ENCODE results near the gene FEM1B. TPM values are rescaled to one million over a fixed set of nuclear protein-coding genes. Genes with fewer than 3 reads are reported as not detected.

Gene FEM1B
- total RNA-seq, 4 donors from 2014 or later, result 53.1 to 71.5 (median 56.5) TPM

DNA sequence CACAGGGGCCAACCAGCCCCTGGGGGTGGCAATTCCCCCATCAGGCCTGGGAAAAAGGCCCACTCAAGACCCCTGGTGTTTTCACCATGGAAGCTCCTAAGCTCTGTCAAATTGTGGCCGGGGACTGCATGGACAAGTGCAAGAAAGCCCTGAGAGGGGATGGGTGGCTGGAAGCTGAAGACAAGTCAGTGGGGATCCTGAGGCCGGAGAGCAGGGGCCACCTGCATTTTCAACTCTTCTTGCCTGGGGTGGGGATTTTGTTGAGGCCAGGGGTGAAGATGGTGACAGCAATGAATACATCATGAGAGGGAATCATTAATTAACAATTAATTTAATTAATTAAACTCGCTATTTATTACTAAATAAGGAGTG, 33.9 kb downstream of the FEM1B start:
- no peak overlapping the region for H3K27ac ChIP-seq (replicated peaks in 1 of 4)
- WGBS, result 90% methylated on average over 3 of the region's 3 CpGs
- peaks cover 0 to 4% (median 0%) of the 10 kb centered on the region in 4 donors for H3K36me3 ChIP-seq
- DNase-seq (ENCODE audit: extremely low spot score), result peak; percentile 82
- peaks cover 0 to 25% (median 0%) of the 10 kb centered on the region in 4 donors for H3K27me3 ChIP-seq
- TF ChIP-seq POLR2A (IDR thresholded peaks at IDR 0.05; ENCODE audit: low read depth), result no peak
- TF ChIP-seq, protein P1, sequence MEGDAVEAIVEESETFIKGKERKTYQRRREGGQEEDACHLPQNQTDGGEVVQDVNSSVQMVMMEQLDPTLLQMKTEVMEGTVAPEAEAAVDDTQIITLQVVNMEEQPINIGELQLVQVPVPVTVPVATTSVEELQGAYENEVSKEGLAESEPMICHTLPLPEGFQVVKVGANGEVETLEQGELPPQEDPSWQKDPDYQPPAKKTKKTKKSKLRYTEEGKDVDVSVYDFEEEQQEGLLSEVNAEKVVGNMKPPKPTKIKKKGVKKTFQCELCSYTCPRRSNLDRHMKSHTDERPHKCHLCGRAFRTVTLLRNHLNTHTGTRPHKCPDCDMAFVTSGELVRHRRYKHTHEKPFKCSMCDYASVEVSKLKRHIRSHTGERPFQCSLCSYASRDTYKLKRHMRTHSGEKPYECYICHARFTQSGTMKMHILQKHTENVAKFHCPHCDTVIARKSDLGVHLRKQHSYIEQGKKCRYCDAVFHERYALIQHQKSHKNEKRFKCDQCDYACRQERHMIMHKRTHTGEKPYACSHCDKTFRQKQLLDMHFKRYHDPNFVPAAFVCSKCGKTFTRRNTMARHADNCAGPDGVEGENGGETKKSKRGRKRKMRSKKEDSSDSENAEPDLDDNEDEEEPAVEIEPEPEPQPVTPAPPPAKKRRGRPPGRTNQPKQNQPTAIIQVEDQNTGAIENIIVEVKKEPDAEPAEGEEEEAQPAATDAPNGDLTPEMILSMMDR (IDR thresholded peaks at IDR 0.05), result no peak
- no peak for TF ChIP-seq POLR2AphosphoS5 (IDR thresholded peaks at IDR 0.05)
- TF ChIP-seq EP300 (IDR thresholded peaks at IDR 0.05), result no peak
- peaks cover 8 to 22% (median 15%) of the 10 kb centered on the region in 4 donors for H3K4me1 ChIP-seq
- intact Hi-C loops (cut with DNase I), result no loop called here
- no peaks in the 10 kb centered on the region for H3K9me3 ChIP-seq
- no peak overlapping the region for H3K4me3 ChIP-seq

DNA sequence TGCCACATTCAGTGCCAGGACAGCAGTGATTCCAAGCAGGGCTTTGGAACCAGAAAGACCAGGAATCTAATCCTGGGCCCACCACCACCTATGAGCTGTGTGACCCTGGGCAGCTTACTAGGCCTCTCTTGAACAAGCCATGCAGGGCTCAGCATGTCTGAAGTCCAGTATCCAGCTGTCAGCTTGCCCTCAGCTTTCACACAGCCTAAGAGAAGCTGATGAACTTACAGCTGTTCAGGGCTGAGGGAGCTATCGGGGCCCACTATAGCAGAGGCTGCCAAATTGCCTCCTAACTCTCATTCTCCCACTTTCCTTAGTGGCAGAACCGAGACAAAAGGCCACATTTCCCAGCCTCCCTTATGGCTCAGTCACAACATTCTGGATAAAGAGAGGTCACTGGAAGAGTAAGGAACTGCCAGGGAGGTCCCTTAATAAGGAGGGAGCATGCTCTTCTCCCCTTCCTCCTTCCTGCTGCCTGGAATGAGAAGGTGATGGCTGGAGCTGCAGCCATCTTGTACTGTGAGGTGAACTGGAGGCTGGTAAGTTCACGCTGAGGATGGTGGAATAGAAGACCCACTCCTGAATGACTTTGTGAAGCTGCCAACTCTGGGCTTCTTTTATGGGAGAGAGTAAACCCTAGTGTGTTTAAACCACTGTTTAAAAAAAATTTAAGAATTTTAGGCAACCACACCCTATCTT, 34.5 kb downstream of the FEM1B start:
- intact Hi-C loops (cut with DNase I), result no loop called here
- WGBS, result 100% methylated on average over 2 of the region's 3 CpGs
- peaks cover 2 to 17% (median 13%) of the 10 kb centered on the region in 4 donors for H3K4me1 ChIP-seq
- TF ChIP-seq EP300 (IDR thresholded peaks at IDR 0.05) (no peak), POLR2A (IDR thresholded peaks at IDR 0.05; ENCODE audit: low read depth) (no peak), POLR2AphosphoS5 (IDR thresholded peaks at IDR 0.05) (no peak)
- TF ChIP-seq, protein P1 (IDR thresholded peaks at IDR 0.05), result no peak
- H3K36me3 ChIP-seq, result peaks cover 0 to 4% (median 0%) of the 10 kb centered on the region in 4 donors
- peaks cover 0 to 30% (median 0%) of the 10 kb centered on the region in 4 donors for H3K27me3 ChIP-seq
- no peaks in the 10 kb centered on the region for H3K9me3 ChIP-seq
- no peak for DNase-seq (ENCODE audit: extremely low spot score)
- H3K27ac ChIP-seq (replicated peaks in 1 of 4), result no peak overlapping the region
- no peak overlapping the region for H3K4me3 ChIP-seq

DNA sequence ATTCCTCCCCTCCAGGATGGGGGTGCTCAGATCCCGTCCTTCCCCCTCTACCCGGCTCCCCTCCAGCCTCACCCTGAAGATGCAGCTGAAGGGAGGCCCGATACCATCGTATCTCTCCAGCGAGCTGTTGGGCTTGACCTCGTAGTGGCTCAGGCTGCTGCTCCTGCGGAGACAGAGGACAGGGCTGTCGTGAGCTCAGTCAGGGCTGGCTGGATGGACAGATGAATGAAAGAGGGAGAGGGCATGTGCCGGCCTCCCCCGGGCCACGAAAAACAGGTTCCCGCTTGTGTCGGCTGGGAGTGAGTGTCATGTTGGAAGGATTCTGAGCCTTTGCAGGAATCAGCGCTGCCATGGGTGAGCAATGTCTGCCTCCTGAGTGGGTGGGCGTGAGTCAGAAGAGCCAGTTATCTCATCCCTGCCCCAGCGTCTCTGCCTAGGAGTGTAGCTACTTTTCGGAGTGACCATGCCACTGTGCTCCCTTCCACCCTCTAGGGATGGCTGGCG, 35.2 kb downstream of the FEM1B start:
- Histone ChIP-seq H3K36me3 (peaks cover 0 to under 1% (median 0%) of the 10 kb centered on the region in 4 donors), H3K27ac (replicated peaks in 1 of 4) (no peak overlapping the region), H3K9me3 (no peaks in the 10 kb centered on the region), H3K4me1 (peaks cover 0 to 16% (median 10%) of the 10 kb centered on the region in 4 donors), H3K27me3 (peaks cover 0 to 36% (median 0%) of the 10 kb centered on the region in 4 donors), H3K4me3 (no peak overlapping the region)
- TF ChIP-seq POLR2AphosphoS5 (IDR thresholded peaks at IDR 0.05), result no peak
- no peak for TF ChIP-seq EP300 (IDR thresholded peaks at IDR 0.05)
- TF ChIP-seq, protein P1 (IDR thresholded peaks at IDR 0.05), result no peak
- TF ChIP-seq POLR2A (IDR thresholded peaks at IDR 0.05; ENCODE audit: low read depth), result no peak
- intact Hi-C loops (cut with DNase I), result no loop called here
- no peak for DNase-seq (ENCODE audit: extremely low spot score)
- WGBS, result 89% methylated on average over 17 of the region's 18 CpGs

DNA sequence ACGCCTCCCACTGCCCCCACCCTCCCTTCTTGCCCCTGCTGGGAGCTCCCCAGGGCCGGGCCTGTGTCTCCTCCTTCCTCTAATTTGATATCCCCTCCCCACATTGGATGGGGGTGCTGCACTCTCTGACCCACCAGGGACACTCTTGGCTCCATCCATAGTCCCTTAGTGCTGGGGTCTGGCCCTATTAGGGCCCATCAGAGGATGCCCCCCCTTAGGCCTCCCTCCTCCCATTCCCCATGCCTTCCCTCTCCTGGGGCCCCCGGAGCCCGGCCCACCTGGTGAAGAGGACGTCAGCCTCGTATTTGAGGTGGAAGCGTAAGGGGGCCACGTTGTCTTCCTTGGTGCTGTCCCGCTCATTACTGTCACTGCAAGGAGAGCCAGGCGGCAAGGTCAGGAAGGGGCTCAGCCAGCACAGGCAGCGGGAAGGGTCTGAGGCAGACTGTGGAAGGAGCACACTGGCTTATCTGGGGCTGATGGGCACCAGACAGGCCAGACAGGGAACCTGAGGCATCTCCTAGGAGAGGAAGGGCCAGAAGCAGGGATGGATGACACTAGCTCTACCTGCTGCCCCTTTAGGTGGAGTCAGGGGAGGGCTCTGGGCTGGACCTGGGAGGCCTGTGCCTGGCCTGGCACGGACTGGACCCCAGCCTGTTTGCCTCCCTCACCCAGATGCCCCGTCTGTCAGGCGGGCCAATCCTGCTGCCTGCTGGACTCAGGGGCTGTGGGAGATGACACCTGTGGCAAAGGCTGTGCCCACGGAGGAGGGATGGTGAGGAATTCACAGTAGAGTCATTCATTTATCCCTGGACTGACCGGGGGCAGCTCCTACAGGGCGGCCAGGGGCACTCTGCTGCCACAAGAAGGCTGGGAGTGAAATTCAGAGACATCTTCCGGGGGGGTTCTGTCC, 36.2 kb downstream of the FEM1B start:
- Histone ChIP-seq H3K4me1 (peaks cover 0 to 16% (median 10%) of the 10 kb centered on the region in 4 donors), H3K27ac (replicated peaks in 1 of 4) (no peak overlapping the region), H3K4me3 (no peak overlapping the region), H3K36me3 (no peaks in the 10 kb centered on the region), H3K9me3 (no peaks in the 10 kb centered on the region), H3K27me3 (peaks cover 0 to 36% (median 0%) of the 10 kb centered on the region in 4 donors)
- no peak for DNase-seq (ENCODE audit: extremely low spot score)
- intact Hi-C loops (cut with DNase I), result no loop called here
- 83% methylated on average over 16 of the region's 18 CpGs for WGBS
- TF ChIP-seq POLR2AphosphoS5 (IDR thresholded peaks at IDR 0.05), result no peak
- TF ChIP-seq EP300 (IDR thresholded peaks at IDR 0.05), result no peak
- TF ChIP-seq, protein P1 (IDR thresholded peaks at IDR 0.05), result no peak
- no peak for TF ChIP-seq POLR2A (IDR thresholded peaks at IDR 0.05; ENCODE audit: low read depth)

Data from esophagus muscularis mucosa (tissue), 4 donors.